Mucosa of descending colon (tissue), 3 donors: Measurements from ENCODE around the gene CXCL3. TPM values are rescaled to one million over a fixed set of nuclear protein-coding genes. Genes with fewer than 3 reads are reported as not detected.

ENCODE experiments used
- ATAC-seq: fragments of 200-7000 bp; cut with Tn5 transposase; one replicate; pipeline ENCODE4 v1.9.1; 2020; ENCODE audit warnings: mild to moderate bottlenecking, moderate library complexity
- DNase-seq, 3 donors: peaks; one replicate each; pipeline ENCODE4 v3.0.0-alpha.2; 2020
- H3K36me3 ChIP-seq: fragments of 200-600 bp; one replicate; pipeline ENCODE4 v1.8.0; 2021; ENCODE audit warnings: low read depth, mild to moderate bottlenecking
- H3K4me1 ChIP-seq: fragments of 200-600 bp; one replicate; pipeline ENCODE4 v1.8.0; 2021; ENCODE audit warnings: low read depth, mild to moderate bottlenecking
- H3K4me3 ChIP-seq: fragments of 200-600 bp; one replicate; pipeline ENCODE4 v1.8.0; 2021; ENCODE audit warnings: mild to moderate bottlenecking
- H3K9me3 ChIP-seq: fragments of 200-600 bp; one replicate; pipeline ENCODE4 v1.8.0; 2021; ENCODE audit warnings: mild to moderate bottlenecking
- intact Hi-C, 2 donors: fragments of 100-400 bp; cut with DNase I in 1 of 2; cut with micrococcal nuclease in 1 of 2; formaldehyde crosslinking; loops; one replicate each; pipeline versions ENCODE4 v1.11.0 to v1.11.1; 2022; cut with DNase I, micrococcal nuclease
- total RNA-seq, 3 donors: library from RNA; stranded (reverse); fragmentation: NEBNext Ultra II Directional in 2 of 3; extraction: Animal tissue kit (Norgen Biotek cat#: 25700) in 2 of 3; gene quantifications; one replicate each; pipeline versions ENCODE4 v1.2.1 to v1.2.4, GENCODE V29; 2021 to 2023
- TF ChIP-seq, protein P1 (sequence below): fragments of 200-600 bp; IDR thresholded peaks from one replicate; pipeline ENCODE4 v1.8.0; 2022; ENCODE audit warnings: antibody characterized with exemption, mild to moderate bottlenecking
- donor health status: DM: no; HTN: no; CAD: no; lungs with moderate emphysema.
- donor health status: DM: no; HTN: no; CAD: no.
- donor health status: DM: no; HTN: yes; CAD: no.

Gene CXCL3
- total RNA-seq, 3 donors from 2014 or later, result 2.7 to 30.8 (median 3.9) TPM

GRCh38 chr4:74042681-74043080, 4.2 kb upstream of the CXCL3 start:
- intact Hi-C loops, result no loop called here
- Histone ChIP-seq H3K9me3 (peaks cover 6% of the 10 kb centered on the region), H3K4me3 (no peak overlapping the region), H3K4me1 (no peaks in the 10 kb centered on the region), H3K36me3 (no peaks in the 10 kb centered on the region)
- ATAC-seq (peak; percentile 52), DNase-seq (peak in 1 of 3 donors; percentile 61)
- TF ChIP-seq, protein P1, sequence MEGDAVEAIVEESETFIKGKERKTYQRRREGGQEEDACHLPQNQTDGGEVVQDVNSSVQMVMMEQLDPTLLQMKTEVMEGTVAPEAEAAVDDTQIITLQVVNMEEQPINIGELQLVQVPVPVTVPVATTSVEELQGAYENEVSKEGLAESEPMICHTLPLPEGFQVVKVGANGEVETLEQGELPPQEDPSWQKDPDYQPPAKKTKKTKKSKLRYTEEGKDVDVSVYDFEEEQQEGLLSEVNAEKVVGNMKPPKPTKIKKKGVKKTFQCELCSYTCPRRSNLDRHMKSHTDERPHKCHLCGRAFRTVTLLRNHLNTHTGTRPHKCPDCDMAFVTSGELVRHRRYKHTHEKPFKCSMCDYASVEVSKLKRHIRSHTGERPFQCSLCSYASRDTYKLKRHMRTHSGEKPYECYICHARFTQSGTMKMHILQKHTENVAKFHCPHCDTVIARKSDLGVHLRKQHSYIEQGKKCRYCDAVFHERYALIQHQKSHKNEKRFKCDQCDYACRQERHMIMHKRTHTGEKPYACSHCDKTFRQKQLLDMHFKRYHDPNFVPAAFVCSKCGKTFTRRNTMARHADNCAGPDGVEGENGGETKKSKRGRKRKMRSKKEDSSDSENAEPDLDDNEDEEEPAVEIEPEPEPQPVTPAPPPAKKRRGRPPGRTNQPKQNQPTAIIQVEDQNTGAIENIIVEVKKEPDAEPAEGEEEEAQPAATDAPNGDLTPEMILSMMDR, result peak; percentile 8

GRCh38 chr4:74041418-74041817, 2.9 kb upstream of the CXCL3 start:
- Histone ChIP-seq H3K36me3 (no peaks in the 10 kb centered on the region), H3K9me3 (no peaks in the 10 kb centered on the region), H3K4me3 (no peak overlapping the region), H3K4me1 (no peaks in the 10 kb centered on the region)
- no peak for ATAC-seq
- no peak for DNase-seq
- intact Hi-C loops, result no loop called here
- TF ChIP-seq, protein P1, result no peak

- H3K4me1 ChIP-seq, result no peaks in the 10 kb centered on the region
- intact Hi-C loops, result loop anchor here in 1 of 2 donors (10.0 kb wide), 1 partner anchor 175 kb away; the partner anchor contains the start of gene CXCL1
- peak overlapping the region; percentile 44 for H3K4me3 ChIP-seq
- H3K36me3 ChIP-seq, result no peaks in the 10 kb centered on the region
- DNase-seq, result no peak
- ATAC-seq, result no peak
- H3K9me3 ChIP-seq, result no peaks in the 10 kb centered on the region
- TF ChIP-seq, protein P1, result no peak
Observed at GRCh38 chr4:74039315-74039763, 850 bp upstream of the CXCL3 start.

GRCh38 chr4:74038086-74038424, 434 bp downstream of the CXCL3 start:
- DNase-seq (peak; percentile 45 to 62 (median 55)), ATAC-seq (peak; percentile 10)
- intact Hi-C loops, result loop anchor here in 1 of 2 donors (10.0 kb wide), 1 partner anchor 173 kb away; the partner anchor contains the start of gene CXCL1

GRCh38 chr4:74037076-74037955, 1.2 kb downstream of the CXCL3 start:
- peak; percentile 11 for ATAC-seq
- intact Hi-C loops, result loop anchor here in 1 of 2 donors (10.0 kb wide), 1 partner anchor 173 kb away; the partner anchor contains the start of gene CXCL1
- TF ChIP-seq, protein P1, result no peak
- H3K9me3 ChIP-seq, result no peaks in the 10 kb centered on the region
- peaks cover 4% of the 10 kb centered on the region for H3K4me1 ChIP-seq
- DNase-seq, result no peak
- peak overlapping the region; percentile 44 for H3K4me3 ChIP-seq
- H3K36me3 ChIP-seq, result no peaks in the 10 kb centered on the region

More at GRCh38 chr4:74038086-74038424, 434 bp downstream of the CXCL3 start:
- no peaks in the 10 kb centered on the region for H3K4me1 ChIP-seq
- H3K36me3 ChIP-seq, result no peaks in the 10 kb centered on the region
- TF ChIP-seq, protein P1, result no peak
- peak overlapping the region; percentile 44 for H3K4me3 ChIP-seq
- H3K9me3 ChIP-seq, result no peaks in the 10 kb centered on the region
